AG09309 (cell line): ENCODE measurements around the gene LRRC27.

Experiments used
- DNase-seq: peaks from one replicate; pipeline ENCODE4 v3.0.0-alpha.2; 2010; ENCODE audit warnings: low read depth
- H3K4me3 ChIP-seq: 2 replicates; pipeline ENCODE4 v1.5.1; 2011; ENCODE audit warnings: mild to moderate bottlenecking, low read depth, low read length, moderate library complexity; ENCODE audit not compliant: control insufficient read depth
- CTCF ChIP-seq: IDR thresholded peaks from 2 replicates; pipeline ENCODE4 v1.5.1; 2011; ENCODE audit warnings: mild to moderate bottlenecking, low read depth, low read length, inconsistent platforms; ENCODE audit not compliant: insufficient read depth, control insufficient read depth; ENCODE audit errors: missing control alignments

Gene LRRC27

GRCh38 chr10:132390170-132390920 lies 58.4 kb downstream of the LRRC27 start:
- no peak overlapping the region for H3K4me3 ChIP-seq
- no peak for TF ChIP-seq CTCF
- no peak for DNase-seq

- no peak for DNase-seq
- H3K4me3 ChIP-seq = no peak overlapping the region
- no peak for TF ChIP-seq CTCF
Observed at GRCh38 chr10:132390921-132391675, 59.1 kb downstream of the LRRC27 start.

- TF ChIP-seq CTCF = no peak
- no peak overlapping the region for H3K4me3 ChIP-seq
- no peak for DNase-seq
Observed at GRCh38 chr10:132391676-132392020, 59.7 kb downstream of the LRRC27 start.

- no peak for DNase-seq
- no peak for TF ChIP-seq CTCF
- no peak overlapping the region for H3K4me3 ChIP-seq
Observed at GRCh38 chr10:132392184-132392800, 60.3 kb downstream of the LRRC27 start.

GRCh38 chr10:132392811-132393694 lies 61.1 kb downstream of the LRRC27 start:
- TF ChIP-seq CTCF = no peak
- H3K4me3 ChIP-seq = no peak overlapping the region
- DNase-seq = no peak

GRCh38 chr10:132393695-132394181 lies 61.7 kb downstream of the LRRC27 start:
- H3K4me3 ChIP-seq = no peak overlapping the region
- TF ChIP-seq CTCF = no peak
- no peak for DNase-seq
